Vagina (tissue), 2 donors: ENCODE measurements around the gene BICDL2. TPM values are rescaled to one million over a fixed set of nuclear protein-coding genes. Genes with fewer than 3 reads are reported as not detected.
"Not testable (repeated sequence)": the region's sequence is repeated elsewhere in the genome, so short reads cannot be mapped to it uniquely, and the experiment has no call there.

Source experiments
- DNase-seq, 2 donors: peaks; one replicate each; pipeline ENCODE4 v3.0.0-alpha.2; 2017; ENCODE audit errors: extremely low spot score in 2 of 2
- H3K27ac ChIP-seq: fragments of 200-600 bp; sonication (generic); one replicate; pipeline ENCODE4 v1.5.1; 2019
- H3K27me3 ChIP-seq: fragments of 200-600 bp; sonication (generic); one replicate; pipeline ENCODE4 v1.5.1; 2019
- H3K36me3 ChIP-seq, 2 donors: fragments of 200-600 bp; sonication (generic); one replicate each; pipeline ENCODE4 v1.5.1; 2017 to 2019
- H3K4me1 ChIP-seq: fragments of 200-600 bp; sonication (generic); one replicate; pipeline ENCODE4 v1.5.1; 2019
- H3K4me3 ChIP-seq, 2 donors: fragments of 200-600 bp; sonication (generic); 1 replicate in 1 of 2; 2 replicates in 1 of 2; pipeline ENCODE4 v1.5.1; 2016 to 2019
- H3K9me3 ChIP-seq: fragments of 200-600 bp; sonication (generic); one replicate; pipeline ENCODE4 v1.5.1; 2019
- CTCF ChIP-seq, 3 experiments: fragments of 450-650 bp in 2 of 3; fragments of 200-600 bp in 1 of 3; sonication (generic) in 1 of 3; IDR thresholded peaks; one replicate each; pipeline ENCODE4 v1.5.1; 2017 to 2019; ENCODE audit warnings: antibody characterized with exemption in 3 of 3, mild to moderate bottlenecking in 2 of 3, moderate library complexity in 2 of 3
- POLR2A ChIP-seq, 2 donors: fragments of 450-650 bp; IDR thresholded peaks; one replicate each; pipeline ENCODE4 v1.6.1; 2017; ENCODE audit warnings: antibody characterized with exemption in 2 of 2, mild to moderate bottlenecking in 2 of 2, moderate library complexity in 2 of 2
- POLR2AphosphoS5 ChIP-seq, 2 donors: sonication (generic); formaldehyde crosslinking; IDR thresholded peaks; one replicate each; pipeline ENCODE4 v1.9.0; 2017; ENCODE audit warnings: antibody characterized with exemption in 2 of 2, mild to moderate bottlenecking in 2 of 2, low read depth in 1 of 2; ENCODE audit not compliant: insufficient read depth in 1 of 2
- intact Hi-C: fragments of 100-400 bp; cut with DNase I; formaldehyde crosslinking; loops from one replicate; pipeline ENCODE4 v1.15.1; 2023
- total RNA-seq: library from RNA; depleted of rRNA; stranded (reverse); fragments of >200 nt; gene quantifications from one replicate; pipeline ENCODE4 v1.2.3, GENCODE V29; 2016

BICDL2 gene
- total RNA-seq, 1 donor from 2014 or later, result 52.5 TPM

GRCh38 chr16:3054965-3055733 lies 18.4 kb upstream of the BICDL2 start:
- TF ChIP-seq POLR2AphosphoS5 (IDR thresholded peaks at IDR 0.05; ENCODE audit: insufficient read depth in 1 of 2, low read depth in 1 of 2), result no peak
- TF ChIP-seq CTCF (IDR thresholded peaks at IDR 0.05), result no peak
- TF ChIP-seq POLR2A (IDR thresholded peaks at IDR 0.05), result no peak
- no peaks in the 10 kb centered on the region for H3K27me3 ChIP-seq
- H3K27ac ChIP-seq, result no peak overlapping the region
- no peak overlapping the region for H3K4me3 ChIP-seq
- intact Hi-C loops, result loop anchor here (5.0 kb wide), 2 partner anchors 57 to 107 kb away; partner anchors contain the start of gene ZNF205
- H3K4me1 ChIP-seq, result peaks cover 19% of the 10 kb centered on the region
- no peaks in the 10 kb centered on the region for H3K36me3 ChIP-seq
- no peaks in the 10 kb centered on the region for H3K9me3 ChIP-seq
- no peak for DNase-seq

- H3K4me3 ChIP-seq, intact Hi-C loops, H3K9me3 ChIP-seq, H3K27me3 ChIP-seq, DNase-seq, H3K27ac ChIP-seq, H3K4me1 ChIP-seq, H3K36me3 ChIP-seq: not testable (repeated sequence)
These were observed 16.6 kb upstream of the BICDL2 start for GRCh38 chr16:3053330-3053710.

- H3K4me3 ChIP-seq, H3K4me1 ChIP-seq, H3K36me3 ChIP-seq, H3K27me3 ChIP-seq, H3K9me3 ChIP-seq, DNase-seq, H3K27ac ChIP-seq, intact Hi-C loops: not testable (repeated sequence)
These were observed 16.0 kb upstream of the BICDL2 start for GRCh38 chr16:3052571-3053329.

- intact Hi-C loops, result no loop called here
- Histone ChIP-seq H3K36me3 (no peaks in the 10 kb centered on the region), H3K4me1 (peaks cover 9% of the 10 kb centered on the region), H3K4me3 (no peak overlapping the region), H3K27ac (no peak overlapping the region), H3K9me3 (no peaks in the 10 kb centered on the region), H3K27me3 (peaks cover 14% of the 10 kb centered on the region)
- DNase-seq, result no peak
- no peak for TF ChIP-seq POLR2AphosphoS5 (IDR thresholded peaks at IDR 0.05; ENCODE audit: insufficient read depth in 1 of 2, low read depth in 1 of 2)
- TF ChIP-seq CTCF (IDR thresholded peaks at IDR 0.05), result no peak
These were observed 14.8 kb upstream of the BICDL2 start for GRCh38 chr16:3051494-3051893.

- H3K27me3 ChIP-seq, result peaks cover 18% of the 10 kb centered on the region
- no peak overlapping the region for H3K4me3 ChIP-seq
- intact Hi-C loops, result no loop called here
- TF ChIP-seq CTCF (IDR thresholded peaks at IDR 0.05) (no peak), POLR2AphosphoS5 (IDR thresholded peaks at IDR 0.05; ENCODE audit: insufficient read depth in 1 of 2, low read depth in 1 of 2) (no peak), POLR2A (IDR thresholded peaks at IDR 0.05) (no peak)
- H3K27ac ChIP-seq, result no peak overlapping the region
- DNase-seq, result no peak
- peaks cover 14% of the 10 kb centered on the region for H3K4me1 ChIP-seq
- no peaks in the 10 kb centered on the region for H3K9me3 ChIP-seq
- no peaks in the 10 kb centered on the region for H3K36me3 ChIP-seq
These were observed 14.3 kb upstream of the BICDL2 start for GRCh38 chr16:3051009-3051408.

- H3K4me3 ChIP-seq, result no peak overlapping the region
- DNase-seq, result no peak
- peaks cover 23% of the 10 kb centered on the region for H3K27me3 ChIP-seq
- H3K36me3 ChIP-seq, result no peaks in the 10 kb centered on the region
- TF ChIP-seq POLR2AphosphoS5 (IDR thresholded peaks at IDR 0.05; ENCODE audit: insufficient read depth in 1 of 2, low read depth in 1 of 2), result no peak
- TF ChIP-seq POLR2A (IDR thresholded peaks at IDR 0.05), result no peak
- no peak for TF ChIP-seq CTCF (IDR thresholded peaks at IDR 0.05)
- no peak overlapping the region for H3K27ac ChIP-seq
- intact Hi-C loops, result no loop called here
- H3K4me1 ChIP-seq, result peaks cover 19% of the 10 kb centered on the region
- no peaks in the 10 kb centered on the region for H3K9me3 ChIP-seq
These were observed 13.7 kb upstream of the BICDL2 start for GRCh38 chr16:3050487-3050886.
